HepG2 (cell line): ENCODE results near the gene ANKFY1. TPM values are rescaled to one million over a fixed set of nuclear protein-coding genes. Genes with fewer than 3 reads are reported as not detected.
A peak's percentile ranks its signal among the peaks of the same experiment; 100 is the strongest.

Experiments
- ARNT ChIP-seq: fragments of 450-650 bp; IDR thresholded peaks from 2 replicates; pipeline ENCODE4 v1.6.1; 2017
- CHD2 ChIP-seq: IDR thresholded peaks from 2 replicates; pipeline ENCODE4 v1.6.1; 2011; ENCODE audit warnings: low read depth, low read length, improper control_type of control experiment
- MAFK ChIP-seq, 2 experiments: IDR thresholded peaks in 1 of 2; conservative IDR thresholded peaks in 1 of 2; 2 replicates each; pipeline ENCODE4 v1.6.1; 2011; ENCODE audit warnings: improper control_type of control experiment in 2 of 2, low read length in 2 of 2
- SMAD1 ChIP-seq: sonication (generic); formaldehyde crosslinking; IDR thresholded peaks from 2 replicates; pipeline ENCODE4 v1.4.0; 2020; ENCODE audit warnings: missing genetic modification reagents, low read depth, mild to moderate bottlenecking, borderline replicate concordance
- SNAI1 ChIP-seq: sonication (generic); formaldehyde crosslinking; IDR thresholded peaks from 2 replicates; pipeline ENCODE4 v1.5.0; 2020; ENCODE audit warnings: mild to moderate bottlenecking, missing genetic modification reagents, borderline replicate concordance
- TARDBP ChIP-seq: sonication (generic); formaldehyde crosslinking; IDR thresholded peaks from 2 replicates; pipeline ENCODE4 v1.8.0; 2022; ENCODE audit warnings: mild to moderate bottlenecking, missing genetic modification reagents
- ZC3H13 ChIP-seq: sonication (generic); formaldehyde crosslinking; IDR thresholded peaks from 2 replicates; pipeline ENCODE4 v1.8.1; 2023; ENCODE audit warnings: mild to moderate bottlenecking, missing genetic modification reagents, moderate library complexity
- ZNF318 ChIP-seq: sonication (generic); formaldehyde crosslinking; IDR thresholded peaks from 2 replicates; pipeline ENCODE4 v1.4.0; 2020; ENCODE audit warnings: mild to moderate bottlenecking, missing genetic modification reagents
- ZSCAN21 ChIP-seq: sonication (generic); formaldehyde crosslinking; IDR thresholded peaks from 2 replicates; pipeline ENCODE4 v1.8.0; 2022; ENCODE audit warnings: mild to moderate bottlenecking, missing genetic modification reagents, moderate library complexity, borderline replicate concordance
- polyA plus RNA-seq, 8 experiments: library from polyadenylated mRNA; depleted of rRNA in 3 of 8; stranded (reverse) in 7 of 8; unstranded in 1 of 8; fragments of >200 nt; fragmentation: Illumina TruSeq in 4 of 8; extraction: Trizol in 4 of 8; gene quantifications; 2 replicates each; pipeline versions ENCODE4 v1.2.1 to v1.2.3, GENCODE V29; 2011 to 2016; ENCODE audit warnings: low read depth in 4 of 8, missing spikeins in 1 of 8, mixed read lengths in 1 of 8; ENCODE audit not compliant: insufficient read depth in 1 of 8
- total RNA-seq, 5 experiments: library from RNA; depleted of rRNA; stranded (reverse); fragments of >200 nt; fragmentation: Illumina TruSeq; extraction: Trizol; gene quantifications; 2 replicates each; pipeline ENCODE4 v1.2.3, GENCODE V29; 2016; ENCODE audit warnings: low read depth in 1 of 5
- TF ChIP-seq, protein P1 (sequence below): sonication (generic); formaldehyde crosslinking; IDR thresholded peaks from 2 replicates; pipeline ENCODE4 v1.4.0; 2020; ENCODE audit warnings: missing genetic modification reagents
- TF ChIP-seq, protein P2 (sequence below): sonication (generic); formaldehyde crosslinking; IDR thresholded peaks from 2 replicates; pipeline ENCODE4 v1.5.0; 2020; ENCODE audit warnings: mild to moderate bottlenecking, low read depth, missing genetic modification reagents, borderline replicate concordance

The ANKFY1 gene
- total and polyA plus RNA-seq, 2 of the 13 experiments (the other 11 are each of a cell fraction or from before 2014, with no cell fraction given): 11.9 to 16.8 TPM

DNA sequence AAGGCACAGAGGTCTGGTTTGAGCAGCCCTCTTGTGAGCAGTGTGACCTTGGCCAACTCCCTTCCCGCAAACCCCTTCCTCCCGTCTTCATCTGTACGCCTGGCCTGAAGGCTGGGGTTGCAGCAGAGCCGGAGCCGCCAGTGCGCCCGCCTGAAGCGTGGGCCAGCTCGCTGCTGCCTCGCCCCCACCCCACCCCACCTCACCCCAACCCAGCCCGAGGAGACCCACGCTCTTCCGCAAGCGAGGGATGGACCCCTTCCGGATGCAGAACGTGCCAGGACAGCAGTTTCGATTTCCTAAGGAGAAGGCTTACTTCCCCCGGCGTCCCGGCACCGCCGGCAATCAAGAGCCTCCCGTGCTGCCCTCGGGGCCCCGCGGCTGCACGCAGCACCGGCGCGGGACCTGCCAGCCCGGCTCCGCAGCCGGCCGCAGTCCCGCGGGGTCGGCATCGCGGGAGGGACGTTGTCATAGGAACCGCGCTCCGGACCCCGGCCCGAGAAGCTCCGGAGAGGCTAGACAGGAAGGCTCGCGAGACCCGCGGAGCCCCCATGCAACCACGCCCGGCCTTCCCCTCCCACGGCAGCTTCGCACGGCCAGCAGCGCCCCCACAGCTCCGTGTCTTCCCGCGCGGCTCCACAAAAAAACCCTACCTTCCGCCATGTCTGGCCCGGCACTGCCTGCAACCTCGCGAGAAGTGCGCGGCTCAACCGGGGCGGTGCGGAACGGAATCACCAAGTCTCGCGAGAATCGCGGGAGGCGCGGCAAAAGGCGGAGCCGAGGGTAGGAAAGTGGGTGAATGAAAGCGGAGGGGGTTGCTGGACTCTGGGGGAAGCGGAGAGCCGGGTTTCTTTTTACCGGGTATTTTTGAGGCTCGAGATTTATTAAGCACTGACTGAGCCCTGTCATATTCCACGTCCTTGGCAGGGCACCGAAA lies at the start of gene ANKFY1 (continued):
- TF ChIP-seq, protein P1, sequence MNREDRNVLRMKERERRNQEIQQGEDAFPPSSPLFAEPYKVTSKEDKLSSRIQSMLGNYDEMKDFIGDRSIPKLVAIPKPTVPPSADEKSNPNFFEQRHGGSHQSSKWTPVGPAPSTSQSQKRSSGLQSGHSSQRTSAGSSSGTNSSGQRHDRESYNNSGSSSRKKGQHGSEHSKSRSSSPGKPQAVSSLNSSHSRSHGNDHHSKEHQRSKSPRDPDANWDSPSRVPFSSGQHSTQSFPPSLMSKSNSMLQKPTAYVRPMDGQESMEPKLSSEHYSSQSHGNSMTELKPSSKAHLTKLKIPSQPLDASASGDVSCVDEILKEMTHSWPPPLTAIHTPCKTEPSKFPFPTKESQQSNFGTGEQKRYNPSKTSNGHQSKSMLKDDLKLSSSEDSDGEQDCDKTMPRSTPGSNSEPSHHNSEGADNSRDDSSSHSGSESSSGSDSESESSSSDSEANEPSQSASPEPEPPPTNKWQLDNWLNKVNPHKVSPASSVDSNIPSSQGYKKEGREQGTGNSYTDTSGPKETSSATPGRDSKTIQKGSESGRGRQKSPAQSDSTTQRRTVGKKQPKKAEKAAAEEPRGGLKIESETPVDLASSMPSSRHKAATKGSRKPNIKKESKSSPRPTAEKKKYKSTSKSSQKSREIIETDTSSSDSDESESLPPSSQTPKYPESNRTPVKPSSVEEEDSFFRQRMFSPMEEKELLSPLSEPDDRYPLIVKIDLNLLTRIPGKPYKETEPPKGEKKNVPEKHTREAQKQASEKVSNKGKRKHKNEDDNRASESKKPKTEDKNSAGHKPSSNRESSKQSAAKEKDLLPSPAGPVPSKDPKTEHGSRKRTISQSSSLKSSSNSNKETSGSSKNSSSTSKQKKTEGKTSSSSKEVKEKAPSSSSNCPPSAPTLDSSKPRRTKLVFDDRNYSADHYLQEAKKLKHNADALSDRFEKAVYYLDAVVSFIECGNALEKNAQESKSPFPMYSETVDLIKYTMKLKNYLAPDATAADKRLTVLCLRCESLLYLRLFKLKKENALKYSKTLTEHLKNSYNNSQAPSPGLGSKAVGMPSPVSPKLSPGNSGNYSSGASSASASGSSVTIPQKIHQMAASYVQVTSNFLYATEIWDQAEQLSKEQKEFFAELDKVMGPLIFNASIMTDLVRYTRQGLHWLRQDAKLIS (CRISPR knock-in tag): no peak
- TF ChIP-seq SMAD1 (peak; percentile 82; the same call in 1 of the 2 replicates), TARDBP (CRISPR knock-in tag) (peak; percentile 64; the same call in 1 of the 2 replicates), ARNT (no peak), SNAI1 (0 out of 2 replicates have a peak, but pooled peaks have one; percentile 30), ZNF318 (CRISPR knock-in tag) (0 out of 2 replicates have a peak, but pooled peaks have one; percentile 82), CHD2 (peak; percentile 99), ZC3H13 (CRISPR knock-in tag) (peak; percentile 49; the same call in 1 of the 2 replicates), MAFK (conservative IDR thresholded peaks at IDR 0.05 in 1 of 2, IDR thresholded peaks at IDR 0.05 in 1 of 2; ENCODE audit: low read length in 2 of 2) (no peak), ZSCAN21 (CRISPR knock-in tag) (no peak; the same call in 1 of the 2 replicates)
- TF ChIP-seq, protein P2, sequence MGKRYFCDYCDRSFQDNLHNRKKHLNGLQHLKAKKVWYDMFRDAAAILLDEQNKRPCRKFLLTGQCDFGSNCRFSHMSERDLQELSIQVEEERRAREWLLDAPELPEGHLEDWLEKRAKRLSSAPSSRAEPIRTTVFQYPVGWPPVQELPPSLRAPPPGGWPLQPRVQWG: no peak
